GM12878 (cell line): ENCODE data around the gene ARID3A. TPM values are rescaled to one million over a fixed set of nuclear protein-coding genes. Genes with fewer than 3 reads are reported as not detected.
A peak's percentile ranks its signal among the peaks of the same experiment; 100 is the strongest.

Source experiments
- BCLAF1 ChIP-seq: fragments of 450-650 bp; IDR thresholded peaks from 2 replicates; pipeline ENCODE4 v1.6.1; 2017; ENCODE audit warnings: antibody characterized with exemption, mild to moderate bottlenecking, moderate library complexity
- CBX3 ChIP-seq: fragments of 200-600 bp; sonication (generic); IDR thresholded peaks from 2 replicates; pipeline ENCODE4 v1.6.1; 2016; ENCODE audit warnings: low read depth, borderline replicate concordance
- CHD1 ChIP-seq: IDR thresholded peaks from 2 replicates; pipeline ENCODE4 v1.6.1; 2012; ENCODE audit warnings: low read depth, low read length, improper control_type of control experiment
- EGR1 ChIP-seq, 2 experiments: IDR thresholded peaks; 1 replicate in 1 of 2; 2 replicates in 1 of 2; pipeline ENCODE4 v1.6.1; 2011 to 2012; ENCODE audit warnings: low read depth in 2 of 2, low read length in 2 of 2, borderline replicate concordance in 1 of 2, mild to moderate bottlenecking in 1 of 2, moderate library complexity in 1 of 2
- ELK1 ChIP-seq: IDR thresholded peaks from 2 replicates; pipeline ENCODE4 v1.6.1; 2012; ENCODE audit warnings: low read depth, low read length, improper control_type of control experiment
- EZH2 ChIP-seq: IDR thresholded peaks from 2 replicates; pipeline ENCODE4 v1.6.1; 2012; ENCODE audit warnings: low read depth, mild to moderate bottlenecking, control low read depth, inconsistent platforms, low read length, borderline replicate concordance; ENCODE audit not compliant: control insufficient read depth
- HDAC6 ChIP-seq: fragments of 200-600 bp; sonication (generic); IDR thresholded peaks from one replicate; pipeline ENCODE4 v1.8.0; 2017; ENCODE audit warnings: antibody characterized with exemption; ENCODE audit not compliant: unreplicated experiment
- IKZF2 ChIP-seq, 2 experiments: fragments of 450-650 bp; IDR thresholded peaks; 2 replicates each; pipeline ENCODE4 v1.6.1; 2017; ENCODE audit warnings: mild to moderate bottlenecking in 2 of 2, moderate library complexity in 2 of 2
- JUNB ChIP-seq: IDR thresholded peaks from 2 replicates; pipeline ENCODE4 v1.6.1; 2016; ENCODE audit warnings: antibody characterized with exemption, mild to moderate bottlenecking
- MEF2A ChIP-seq: IDR thresholded peaks from 2 replicates; pipeline ENCODE4 v1.6.1; 2011; ENCODE audit warnings: low read depth, mild to moderate bottlenecking, low read length, moderate library complexity; ENCODE audit not compliant: insufficient read depth
- RAD21 ChIP-seq: IDR thresholded peaks from 2 replicates; pipeline ENCODE4 v1.6.1; 2011; ENCODE audit warnings: mild to moderate bottlenecking, low read depth, low read length, moderate library complexity; ENCODE audit not compliant: insufficient read depth
- RELB ChIP-seq: fragments of 450-650 bp; IDR thresholded peaks from 2 replicates; pipeline ENCODE4 v1.6.1; 2017; ENCODE audit warnings: low read depth, mild to moderate bottlenecking, moderate library complexity
- USF2 ChIP-seq: IDR thresholded peaks from 2 replicates; pipeline ENCODE4 v1.6.1; 2011; ENCODE audit warnings: low read depth, low read length, improper control_type of control experiment, borderline replicate concordance
- ZNF384 ChIP-seq: IDR thresholded peaks from 2 replicates; pipeline ENCODE4 v1.6.1; 2012; ENCODE audit warnings: low read depth, mild to moderate bottlenecking, low read length, improper control_type of control experiment, borderline replicate concordance
- polyA plus RNA-seq, 11 experiments: library from polyadenylated mRNA; depleted of rRNA in 4 of 11; unstranded in 6 of 11; stranded (reverse) in 5 of 11; fragments of >200 nt; fragmentation: Nextera tagmentation in 4 of 11; fragmentation: Illumina TruSeq in 1 of 11; extraction: Ambion mirVana in 4 of 11; extraction: Trizol in 1 of 11; gene quantifications; 1 replicate in 1 of 11; 2 replicates in 10 of 11; pipeline versions ENCODE4 v1.2.1 to v1.2.3, GENCODE V29; 2011 to 2016; ENCODE audit warnings: inconsistent platforms in 2 of 11, missing spikeins in 2 of 11, low read depth in 1 of 11
- total RNA-seq, 4 experiments: library from RNA; depleted of rRNA in 3 of 4; stranded (reverse); fragments of >200 nt in 3 of 4; fragmentation: Illumina TruSeq in 1 of 4; extraction: Trizol in 1 of 4; gene quantifications; 2 replicates each; pipeline versions ENCODE4 v1.2.1 to v1.2.3, GENCODE V29; 2013 to 2021
- TF ChIP-seq, protein P1 (sequence below): fragments of 450-650 bp; conservative IDR thresholded peaks from 2 replicates; pipeline ENCODE4 v1.6.1; 2017; ENCODE audit warnings: mild to moderate bottlenecking, moderate library complexity
- TF ChIP-seq, protein P2 (sequence below): fragments of 450-650 bp; IDR thresholded peaks from 2 replicates; pipeline ENCODE4 v1.6.1; 2017; ENCODE audit warnings: borderline replicate concordance

ARID3A gene
- total and polyA plus RNA-seq, 10 of the 15 experiments (the other 5 are each of a cell fraction or from before 2014, with no cell fraction given) = 0.76 to 70.0 (median 16.7) TPM

GRCh38 chr19:925526-926322, at the start of gene ARID3A (continued):
- TF ChIP-seq CBX3 (no peak), JUNB (peak; percentile 99), EGR1 (IDR thresholded peaks at IDR 0.05; ENCODE audit: borderline replicate concordance in 1 of 2, low read depth in 2 of 2, low read length in 2 of 2) (peak in 1 of 2 experiments; percentile 4; a peak in 1 of 3 replicates), ZNF384 (no peak), BCLAF1 (0 out of 2 replicates have a peak, but pooled peaks have one; percentile 17), IKZF2 (IDR thresholded peaks at IDR 0.05) (no peak), EZH2 (no peak), HDAC6 (no peak), USF2 (no peak), CHD1 (no peak; the same call in 1 of the 2 replicates), MEF2A (0 out of 2 replicates have a peak, but pooled peaks have one; percentile 24), RAD21 (no peak; the same call in 1 of the 2 replicates), ELK1 (no peak), RELB (peak; percentile 98)
- TF ChIP-seq, protein P1, sequence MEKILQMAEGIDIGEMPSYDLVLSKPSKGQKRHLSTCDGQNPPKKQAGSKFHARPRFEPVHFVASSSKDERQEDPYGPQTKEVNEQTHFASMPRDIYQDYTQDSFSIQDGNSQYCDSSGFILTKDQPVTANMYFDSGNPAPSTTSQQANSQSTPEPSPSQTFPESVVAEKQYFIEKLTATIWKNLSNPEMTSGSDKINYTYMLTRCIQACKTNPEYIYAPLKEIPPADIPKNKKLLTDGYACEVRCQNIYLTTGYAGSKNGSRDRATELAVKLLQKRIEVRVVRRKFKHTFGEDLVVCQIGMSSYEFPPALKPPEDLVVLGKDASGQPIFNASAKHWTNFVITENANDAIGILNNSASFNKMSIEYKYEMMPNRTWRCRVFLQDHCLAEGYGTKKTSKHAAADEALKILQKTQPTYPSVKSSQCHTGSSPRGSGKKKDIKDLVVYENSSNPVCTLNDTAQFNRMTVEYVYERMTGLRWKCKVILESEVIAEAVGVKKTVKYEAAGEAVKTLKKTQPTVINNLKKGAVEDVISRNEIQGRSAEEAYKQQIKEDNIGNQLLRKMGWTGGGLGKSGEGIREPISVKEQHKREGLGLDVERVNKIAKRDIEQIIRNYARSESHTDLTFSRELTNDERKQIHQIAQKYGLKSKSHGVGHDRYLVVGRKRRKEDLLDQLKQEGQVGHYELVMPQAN = peak; percentile 54; the same call in 1 of the 2 replicates
- TF ChIP-seq, protein P2, sequence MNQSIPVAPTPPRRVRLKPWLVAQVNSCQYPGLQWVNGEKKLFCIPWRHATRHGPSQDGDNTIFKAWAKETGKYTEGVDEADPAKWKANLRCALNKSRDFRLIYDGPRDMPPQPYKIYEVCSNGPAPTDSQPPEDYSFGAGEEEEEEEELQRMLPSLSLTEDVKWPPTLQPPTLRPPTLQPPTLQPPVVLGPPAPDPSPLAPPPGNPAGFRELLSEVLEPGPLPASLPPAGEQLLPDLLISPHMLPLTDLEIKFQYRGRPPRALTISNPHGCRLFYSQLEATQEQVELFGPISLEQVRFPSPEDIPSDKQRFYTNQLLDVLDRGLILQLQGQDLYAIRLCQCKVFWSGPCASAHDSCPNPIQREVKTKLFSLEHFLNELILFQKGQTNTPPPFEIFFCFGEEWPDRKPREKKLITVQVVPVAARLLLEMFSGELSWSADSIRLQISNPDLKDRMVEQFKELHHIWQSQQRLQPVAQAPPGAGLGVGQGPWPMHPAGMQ = no peak
